Glomerular visceral epithelial cell (primary cell): ENCODE measurements around the gene MRPL33.
"Not testable (repeated sequence)": the region's sequence is repeated elsewhere in the genome, so short reads cannot be mapped to it uniquely, and the experiment has no call there.

Experiments used
- DNase-seq: peaks from one replicate; pipeline ENCODE4 v3.0.0-alpha.2; 2016; ENCODE audit errors: extremely low spot score

Gene MRPL33

DNA sequence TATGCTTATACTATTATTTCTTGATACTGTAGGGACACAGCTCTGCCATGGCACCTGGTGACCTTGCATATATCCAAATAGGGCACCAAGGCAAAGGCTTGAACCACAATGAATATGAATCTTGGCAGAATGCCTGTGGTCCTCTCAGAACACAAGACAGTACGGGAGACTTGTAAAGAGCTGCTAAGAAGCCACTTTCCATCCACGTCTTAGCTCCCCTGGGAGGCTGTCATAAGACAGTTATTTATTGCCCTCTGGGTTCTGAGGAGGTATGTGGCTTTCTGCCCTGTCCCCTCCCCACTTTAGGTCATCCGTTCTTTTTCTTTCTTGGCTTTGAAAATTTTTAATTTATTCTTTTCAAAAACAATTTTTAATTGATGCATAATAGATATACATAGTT lies 29.8 kb upstream of the MRPL33 start:
- no peak for DNase-seq

DNA sequence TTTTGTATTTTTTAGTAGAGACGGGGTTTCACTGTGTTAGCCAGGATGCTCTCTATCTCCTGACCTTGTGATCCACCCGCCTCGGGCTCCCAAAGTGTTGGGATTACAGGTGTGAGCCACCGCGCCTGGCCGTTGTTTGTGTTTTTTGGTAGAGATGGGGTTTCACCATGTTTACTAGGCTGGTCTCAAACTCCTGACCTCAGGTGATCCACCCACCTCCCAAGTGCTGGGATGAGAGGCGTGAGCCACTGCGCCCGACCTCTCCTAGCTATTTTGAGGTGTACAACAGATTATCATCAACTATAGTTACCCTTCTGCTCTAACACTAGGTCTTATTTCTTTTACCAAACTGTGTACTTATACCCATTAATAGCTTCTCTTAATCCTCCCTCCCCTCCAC lies 28.9 kb upstream of the MRPL33 start:
- no peak for DNase-seq

DNA sequence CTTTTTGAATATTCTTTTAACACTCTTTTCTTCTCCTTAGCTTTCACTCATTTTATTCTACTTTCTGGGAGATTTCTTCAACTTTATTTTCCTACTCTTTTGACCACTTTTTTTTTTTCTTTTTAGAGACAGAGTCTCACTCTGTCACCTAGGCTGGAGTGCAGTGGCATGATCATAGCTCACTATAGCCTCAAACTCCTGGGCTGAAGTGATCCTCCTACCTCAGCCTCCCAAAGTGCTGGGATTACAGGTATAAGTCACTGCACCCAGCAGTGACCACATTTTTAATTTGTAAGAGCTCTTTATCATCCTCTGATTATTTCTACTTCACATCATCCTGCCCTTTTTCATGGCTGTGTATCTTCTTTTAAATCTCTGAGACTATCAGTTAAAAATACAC lies 26.0 kb upstream of the MRPL33 start:
- DNase-seq: not testable (repeated sequence)

GRCh38 chr2:27746325-27746724 lies 25.2 kb upstream of the MRPL33 start:
- no peak for DNase-seq

GRCh38 chr2:27747827-27748352 lies 23.6 kb upstream of the MRPL33 start:
- no peak for DNase-seq

GRCh38 chr2:27748803-27749554 lies 22.5 kb upstream of the MRPL33 start:
- not testable (repeated sequence) for DNase-seq

- no peak for DNase-seq
These were observed 20.1 kb upstream of the MRPL33 start for GRCh38 chr2:27751377-27751776.

- peak; percentile 21 for DNase-seq
These were observed 18.8 kb upstream of the MRPL33 start for GRCh38 chr2:27752551-27753237.

GRCh38 chr2:27754138-27754588 lies 17.4 kb upstream of the MRPL33 start:
- peak; percentile 67 for DNase-seq

DNA sequence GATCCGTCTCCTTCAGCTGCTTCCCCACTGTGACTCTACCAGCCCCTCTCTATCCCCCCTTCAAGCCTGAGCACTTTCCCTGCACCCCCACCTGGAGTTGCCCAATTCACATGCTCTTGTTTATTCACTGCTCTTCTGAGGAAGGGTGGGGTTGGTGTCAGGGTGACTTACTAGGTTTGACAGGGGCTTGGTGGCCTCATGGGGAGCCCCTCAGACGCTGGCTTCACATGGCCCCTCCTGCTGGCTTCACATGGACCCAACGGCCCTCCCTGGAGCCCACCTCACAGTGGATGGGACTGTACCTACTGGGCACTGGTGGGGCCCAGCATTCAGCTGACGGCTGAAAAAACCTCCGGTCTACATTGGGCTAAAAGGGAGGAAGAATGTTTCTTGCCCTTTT lies 16.7 kb upstream of the MRPL33 start:
- no peak for DNase-seq

DNA sequence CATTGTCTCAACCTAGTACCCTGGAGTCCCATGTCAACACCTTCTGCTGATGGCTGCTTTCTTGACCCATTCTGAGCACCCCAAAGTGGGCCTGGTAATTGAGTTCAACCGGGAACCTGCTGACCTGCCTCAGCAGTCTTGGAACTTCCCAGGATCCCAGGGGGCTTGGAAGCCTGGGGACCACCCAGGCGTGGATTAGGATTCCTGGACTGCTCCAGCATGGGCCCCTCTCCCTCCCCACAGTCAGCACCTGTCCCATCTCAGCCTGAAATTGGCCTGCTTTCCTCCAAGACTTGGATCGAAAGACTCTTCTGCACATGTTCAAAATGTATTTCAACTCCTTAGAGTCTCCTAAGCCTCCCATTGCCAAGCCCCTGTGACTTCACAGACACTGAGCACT lies 15.4 kb upstream of the MRPL33 start:
- no peak for DNase-seq

- no peak for DNase-seq
These were observed 14.7 kb upstream of the MRPL33 start for GRCh38 chr2:27756544-27757498.

DNA sequence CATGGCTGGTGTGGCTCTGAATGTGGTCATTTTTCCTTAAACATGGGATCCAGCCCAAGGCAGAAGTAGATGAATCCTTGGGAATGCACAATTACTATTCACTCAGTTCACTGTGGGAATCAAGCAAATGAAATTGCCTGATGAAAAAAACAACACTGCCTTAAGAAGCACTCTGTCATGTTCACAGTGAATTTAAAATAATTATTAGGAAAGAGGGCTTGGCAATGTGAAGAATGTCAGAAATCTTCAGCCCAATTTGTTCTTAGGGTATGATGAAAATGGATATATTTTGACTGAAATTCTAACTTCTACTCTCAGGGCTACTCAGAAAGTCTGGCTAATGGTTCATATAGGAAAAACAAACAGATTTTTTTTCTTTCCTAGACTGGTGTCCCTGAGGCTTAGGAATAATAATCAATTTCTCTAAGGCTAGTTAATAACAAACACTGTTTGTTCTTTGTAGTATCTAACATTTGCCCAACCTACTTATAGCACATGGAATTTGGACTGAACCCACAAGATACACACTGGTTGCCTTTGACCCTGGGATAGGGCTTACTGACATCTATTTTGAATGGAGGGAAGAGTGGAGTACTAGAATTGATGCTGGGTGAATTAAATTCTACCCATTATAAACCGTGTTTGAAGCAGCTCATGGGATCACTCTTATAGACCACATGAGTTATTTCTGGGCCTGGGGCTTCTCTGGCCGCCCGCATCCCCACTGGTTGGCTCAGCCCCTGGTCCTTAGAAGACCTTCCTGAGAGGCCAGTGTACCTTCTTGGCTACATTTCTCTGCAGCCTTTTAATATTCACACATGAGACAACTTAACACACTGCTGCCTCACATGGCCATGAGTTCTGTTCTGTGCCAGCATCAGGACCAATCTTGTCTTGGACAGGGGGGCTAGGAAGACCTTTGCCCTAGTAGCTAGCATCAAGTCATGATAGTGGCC lies 8.3 kb upstream of the MRPL33 start:
- peak; percentile 11 for DNase-seq

DNA sequence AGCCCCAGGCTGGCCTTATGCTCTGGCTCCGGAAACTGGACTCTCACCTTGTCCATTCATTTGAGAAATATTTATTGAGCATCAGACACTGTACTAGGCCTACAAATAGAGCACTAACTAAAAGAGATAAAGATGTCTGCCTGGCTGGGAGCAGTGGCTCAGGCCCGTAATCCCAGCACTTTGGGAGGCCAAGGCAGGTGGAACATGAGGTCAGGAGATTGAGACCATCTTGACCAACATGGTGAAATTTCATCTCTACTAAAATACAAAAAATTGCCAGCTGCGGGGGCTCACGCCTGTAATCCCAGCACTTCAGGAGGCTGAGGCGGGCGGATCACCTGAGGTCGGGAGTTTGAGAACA lies 7.6 kb upstream of the MRPL33 start:
- DNase-seq: no peak

- DNase-seq: not testable (repeated sequence)
These were observed 7.0 kb upstream of the MRPL33 start for GRCh38 chr2:27764526-27764925.

DNA sequence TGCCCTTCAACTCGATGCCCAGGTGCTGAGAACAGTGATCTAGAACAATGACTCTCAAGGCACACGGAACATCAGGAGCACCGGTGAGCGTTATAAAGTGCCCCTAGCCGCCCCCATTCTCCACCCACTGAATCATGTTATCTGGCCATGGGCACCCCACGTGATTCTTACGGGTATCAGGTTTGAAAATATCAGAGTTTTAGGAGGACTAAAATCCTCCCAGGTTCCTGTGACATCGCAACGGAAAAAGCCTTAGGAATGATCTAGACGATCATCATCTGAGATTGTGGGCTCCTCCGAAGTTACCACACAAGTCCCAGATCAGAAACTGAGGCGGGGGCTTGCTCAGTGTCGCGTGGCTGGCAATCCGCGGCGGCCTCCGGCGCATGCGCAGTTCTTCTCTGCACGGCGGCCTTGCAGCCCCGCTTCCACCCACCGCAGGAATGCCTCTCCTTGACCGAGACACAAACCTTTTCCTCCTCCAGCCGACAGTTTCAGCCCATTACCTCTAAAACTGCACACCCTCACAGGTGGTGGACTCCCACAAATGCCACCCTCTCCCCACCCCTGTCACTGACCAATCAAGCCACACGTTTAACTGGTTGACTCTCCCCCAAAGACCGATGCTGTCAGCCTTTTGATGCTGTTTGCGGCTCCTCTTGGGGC lies 5.8 kb upstream of the MRPL33 start:
- peak; percentile 71 for DNase-seq

GRCh38 chr2:27766287-27766661 lies 5.2 kb upstream of the MRPL33 start:
- DNase-seq: no peak

- DNase-seq: no peak
These were observed 344 bp upstream of the MRPL33 start for GRCh38 chr2:27771202-27771547.

- DNase-seq: no peak
These were observed 1.3 kb downstream of the MRPL33 start for GRCh38 chr2:27772804-27773203.

- DNase-seq: peak; percentile 55
These were observed 2.4 kb downstream of the MRPL33 start for GRCh38 chr2:27773959-27774358.
